Activated naive CD8-positive, alpha-beta T cell treated with anti-CD3 and anti-CD28 coated beads, Interleukin-2, amount 50 U/mL, for 24 hours (primary cell): ENCODE measurements around the gene DVL3.
"Not testable (repeated sequence)": the region's sequence is repeated elsewhere in the genome, so short reads cannot be mapped to it uniquely, and the experiment has no call there.

ENCODE experiments used
- ATAC-seq: fragments of 150-1000 bp; cut with Tn5 transposase; one replicate; pipeline ENCODE4 v1.10.0; 2021
- DNase-seq: peaks from one replicate; pipeline ENCODE4 v3.0.0; 2021
- H3K27ac Mint-ChIP-seq: one replicate; pipeline ENCODE4 v1.8.0; 2021; ENCODE audit warnings: mild to moderate bottlenecking, mixed read lengths
- H3K27me3 Mint-ChIP-seq: one replicate; pipeline ENCODE4 v1.8.0; 2021; ENCODE audit warnings: mixed read lengths
- H3K36me3 Mint-ChIP-seq: one replicate; pipeline ENCODE4 v1.8.0; 2021; ENCODE audit warnings: low read depth, mixed read lengths
- H3K4me1 Mint-ChIP-seq: one replicate; pipeline ENCODE4 v1.8.0; 2021; ENCODE audit warnings: mixed read lengths
- H3K4me3 Mint-ChIP-seq: one replicate; pipeline ENCODE4 v1.8.0; 2021; ENCODE audit warnings: mild to moderate bottlenecking, moderate library complexity, mixed read lengths
- H3K9me3 Mint-ChIP-seq: one replicate; pipeline ENCODE4 v1.8.0; 2021; ENCODE audit warnings: mixed read lengths

Gene DVL3

DNA sequence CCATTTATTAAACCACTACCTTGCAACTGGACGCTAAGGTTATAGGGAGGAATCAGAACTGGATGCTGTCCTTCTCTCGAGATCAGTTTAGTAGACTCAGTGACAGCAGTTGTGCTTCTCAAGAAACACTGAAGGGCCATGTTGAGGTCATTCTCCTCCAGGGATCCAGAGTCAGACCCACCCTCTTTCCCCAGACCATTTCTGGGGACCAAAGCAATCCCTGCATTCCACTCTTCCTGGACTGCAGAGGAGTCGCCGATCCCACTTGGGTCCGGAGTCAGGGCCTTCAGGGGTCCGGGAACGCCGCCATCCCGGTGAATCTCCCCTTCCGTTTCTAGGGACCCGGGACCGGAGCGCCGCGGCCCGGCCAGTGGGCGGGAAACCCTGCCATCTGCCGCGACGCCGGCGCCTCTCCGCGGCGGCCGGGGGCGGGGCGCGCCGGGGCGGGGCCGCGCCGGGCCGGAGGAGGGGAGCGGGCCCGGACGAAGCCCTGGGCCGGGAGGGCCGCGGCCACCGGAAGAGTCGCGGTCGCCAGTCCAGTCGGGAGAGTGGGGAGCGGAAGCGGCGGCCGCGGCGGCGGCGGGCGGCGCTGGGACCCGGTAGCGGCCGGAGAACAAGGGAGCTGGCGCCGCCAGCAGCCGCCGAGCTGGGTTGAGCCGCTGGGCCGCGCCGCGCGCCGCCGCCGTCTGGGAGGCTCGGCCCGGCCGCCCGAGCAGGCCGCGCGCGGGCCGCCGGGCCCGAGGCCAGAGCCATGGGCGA is at the start of gene DVL3:
Gene DVL3 (plus strand): TSS at position 493 of the 759 bp plus-strand sequence. CDS start 259 bp downstream, at position 752.
- peak; percentile 63 for ATAC-seq
- peak; percentile 58 for DNase-seq
- peaks cover 25% of the 10 kb centered on the region for H3K4me1 Mint-ChIP-seq
- H3K27ac Mint-ChIP-seq = peak within 1 kb of the TSS; percentile 82
- peak within 1 kb of the TSS; percentile 96 for H3K4me3 Mint-ChIP-seq
- no peaks in the 10 kb centered on the region for H3K27me3 Mint-ChIP-seq
- H3K9me3 Mint-ChIP-seq = no peaks in the 10 kb centered on the region
- H3K36me3 Mint-ChIP-seq = peaks cover 3% of the 10 kb centered on the region

DNA sequence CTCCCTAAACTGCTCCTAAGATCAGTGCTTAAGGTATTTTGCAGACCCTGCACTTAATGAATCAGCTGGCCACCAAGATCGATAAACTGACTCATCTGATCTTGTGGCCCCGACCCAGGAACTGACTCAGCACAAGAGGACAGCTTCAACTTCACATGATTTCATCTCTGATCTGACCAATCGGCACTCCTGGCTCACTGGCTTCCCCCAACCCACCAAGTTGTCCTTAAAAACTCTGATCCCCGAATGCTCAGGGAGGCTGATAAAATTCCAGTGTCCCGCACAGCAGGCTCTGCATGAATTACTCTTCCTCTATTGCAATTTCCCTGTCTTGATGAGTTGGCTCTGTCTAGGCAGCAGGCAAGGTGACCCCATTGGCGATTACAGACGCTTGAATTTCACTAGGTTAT is 44.9 kb upstream of the DVL3 start:
- no peak for ATAC-seq
- peaks cover 7% of the 10 kb centered on the region for H3K27me3 Mint-ChIP-seq
- no peaks in the 10 kb centered on the region for H3K4me1 Mint-ChIP-seq
- no peak overlapping the region for H3K27ac Mint-ChIP-seq
- DNase-seq = no peak
- no peak overlapping the region for H3K4me3 Mint-ChIP-seq
- no peaks in the 10 kb centered on the region for H3K36me3 Mint-ChIP-seq
- H3K9me3 Mint-ChIP-seq = no peaks in the 10 kb centered on the region

DNA sequence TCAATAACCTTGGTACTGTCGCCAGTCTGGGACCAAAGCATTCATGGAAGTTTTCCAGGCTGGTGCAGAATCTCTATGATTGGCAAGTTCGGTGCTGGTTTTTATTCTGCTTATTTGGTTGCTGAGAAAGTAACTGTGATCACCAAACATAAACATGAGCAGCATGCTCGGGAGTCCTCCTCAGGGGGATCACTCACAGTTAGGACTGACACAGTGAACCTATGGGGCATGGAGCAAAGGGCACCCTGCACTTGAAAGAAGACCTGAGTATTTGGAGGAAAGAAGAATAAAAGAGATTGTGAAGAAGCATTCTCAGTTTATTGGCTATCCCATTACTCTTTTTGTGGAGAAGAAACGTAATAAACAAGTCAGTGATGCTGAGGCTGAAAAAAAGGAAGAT is 39.2 kb upstream of the DVL3 start:
- no peaks in the 10 kb centered on the region for H3K9me3 Mint-ChIP-seq
- H3K4me3 Mint-ChIP-seq = no peak overlapping the region
- ATAC-seq (no peak), DNase-seq (no peak)
- H3K36me3 Mint-ChIP-seq = no peaks in the 10 kb centered on the region
- no peak overlapping the region for H3K27ac Mint-ChIP-seq
- H3K27me3 Mint-ChIP-seq = peaks cover 7% of the 10 kb centered on the region
- H3K4me1 Mint-ChIP-seq = no peaks in the 10 kb centered on the region

DNA sequence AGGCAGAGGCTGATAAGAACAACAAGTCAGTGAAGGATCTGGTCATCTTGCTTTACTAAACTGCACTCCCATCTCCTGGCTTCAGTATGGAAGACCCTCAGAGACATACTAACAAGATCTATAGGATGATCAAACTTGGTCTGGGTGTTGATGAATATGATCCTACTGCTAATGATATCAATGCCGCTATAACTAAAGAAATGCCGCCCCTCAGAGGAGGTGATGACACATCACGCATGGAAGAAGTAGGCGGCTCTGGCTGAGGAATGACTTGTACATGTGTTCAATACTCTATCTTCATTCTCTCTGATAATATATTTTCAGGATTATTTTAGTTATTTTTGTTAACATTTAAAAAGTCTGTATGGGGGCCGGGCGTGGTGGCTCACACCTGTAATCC is 37.5 kb upstream of the DVL3 start:
- H3K27ac Mint-ChIP-seq = no peak overlapping the region
- no peaks in the 10 kb centered on the region for H3K4me1 Mint-ChIP-seq
- no peak for DNase-seq
- no peaks in the 10 kb centered on the region for H3K9me3 Mint-ChIP-seq
- H3K27me3 Mint-ChIP-seq = peaks cover 7% of the 10 kb centered on the region
- ATAC-seq = no peak
- no peak overlapping the region for H3K4me3 Mint-ChIP-seq
- H3K36me3 Mint-ChIP-seq = no peaks in the 10 kb centered on the region

DNA sequence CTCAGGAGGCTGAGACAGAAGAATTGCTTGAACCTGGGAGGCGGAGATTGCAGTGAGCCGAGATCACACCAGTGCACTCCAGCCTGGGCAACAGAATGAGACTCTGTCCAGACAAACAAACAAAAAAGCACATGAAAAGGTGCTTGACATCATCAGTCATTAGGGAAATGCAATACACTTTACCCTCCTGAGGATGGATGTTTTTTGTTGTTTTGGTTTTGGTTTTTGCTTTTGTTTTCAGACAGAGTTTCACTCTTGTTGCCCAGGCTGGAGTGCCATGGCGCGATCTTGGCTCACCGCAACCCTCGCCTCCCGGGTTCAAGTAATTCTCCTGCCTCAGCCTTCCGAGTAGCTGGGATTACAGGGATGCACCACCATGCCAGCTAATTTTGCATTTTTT is 34.1 kb upstream of the DVL3 start:
- H3K9me3 Mint-ChIP-seq = not testable (repeated sequence)

DNA sequence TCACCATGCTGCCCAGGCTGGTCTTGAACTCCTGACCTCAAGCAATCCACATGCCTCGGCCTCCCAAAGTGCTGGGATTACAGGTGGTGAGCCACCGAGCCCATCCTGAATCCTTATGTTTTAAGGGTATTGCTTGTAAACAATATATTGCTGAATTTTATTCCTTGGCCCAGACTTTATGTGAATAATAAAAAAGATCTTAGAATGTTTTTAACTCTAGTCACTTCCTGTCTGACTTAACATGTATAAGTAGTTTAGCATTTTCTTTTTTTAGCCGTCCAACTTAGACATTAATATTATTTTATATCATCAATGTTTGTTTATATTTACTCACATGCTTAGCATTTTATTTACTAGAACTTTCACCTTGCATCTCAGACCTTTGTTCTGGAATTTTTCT is 29.2 kb upstream of the DVL3 start:
- Mint-ChIP-seq H3K27ac (no peak overlapping the region), H3K4me1 (no peaks in the 10 kb centered on the region), H3K4me3 (no peak overlapping the region), H3K36me3 (no peaks in the 10 kb centered on the region), H3K9me3 (no peaks in the 10 kb centered on the region), H3K27me3 (no peaks in the 10 kb centered on the region)
- ATAC-seq (no peak), DNase-seq (no peak)

More for the DNA sequence above, 34.1 kb upstream of the DVL3 start:
- not testable (repeated sequence) for H3K36me3 Mint-ChIP-seq, DNase-seq, H3K27me3 Mint-ChIP-seq, H3K4me1 Mint-ChIP-seq, H3K27ac Mint-ChIP-seq, H3K4me3 Mint-ChIP-seq, ATAC-seq

DNA sequence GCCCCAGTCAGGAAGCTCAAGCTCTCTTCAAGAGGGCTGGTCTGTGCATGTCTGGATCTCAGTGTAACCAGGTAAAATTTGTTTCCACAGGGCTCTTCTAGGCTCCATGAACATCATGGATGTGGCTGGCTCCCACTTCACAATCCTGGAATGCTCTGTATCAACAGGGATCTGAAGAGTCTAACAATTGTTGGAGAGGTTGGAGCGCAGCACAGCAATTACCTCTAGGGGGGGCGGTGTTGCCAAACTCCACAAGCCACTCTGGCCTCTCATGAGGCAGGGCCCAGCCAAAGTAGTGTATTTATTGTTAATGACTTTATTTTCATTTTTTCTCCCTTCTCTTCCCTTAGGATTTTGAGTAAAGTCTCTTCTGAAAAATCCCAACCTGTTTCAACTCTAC is 26.2 kb upstream of the DVL3 start:
- DNase-seq (peak; percentile 20), ATAC-seq (no peak)
- Mint-ChIP-seq H3K27me3 (no peaks in the 10 kb centered on the region), H3K4me1 (peaks cover 8% of the 10 kb centered on the region), H3K4me3 (no peak overlapping the region), H3K36me3 (peaks cover 2% of the 10 kb centered on the region), H3K9me3 (no peaks in the 10 kb centered on the region), H3K27ac (no peak overlapping the region)

DNA sequence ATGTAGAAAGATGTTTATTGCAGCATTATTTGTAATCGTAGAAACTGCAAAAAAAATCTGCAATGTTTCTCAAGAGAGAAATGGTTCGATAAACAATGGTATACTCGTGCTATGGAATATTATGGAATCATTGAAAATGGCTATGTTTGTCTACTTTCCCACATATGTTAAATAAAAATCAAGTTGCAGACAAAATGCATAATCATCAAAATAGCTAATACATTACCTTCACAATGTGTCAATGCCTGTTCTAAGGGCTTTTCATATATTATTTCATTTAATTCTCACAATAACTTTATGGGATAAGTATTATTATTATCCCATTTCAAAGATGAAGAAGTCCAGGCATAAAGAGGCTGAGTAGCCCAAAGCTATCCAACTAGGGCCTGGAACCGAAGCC is 22.2 kb upstream of the DVL3 start:
- Mint-ChIP-seq H3K27me3 (no peaks in the 10 kb centered on the region), H3K9me3 (no peaks in the 10 kb centered on the region), H3K36me3 (peaks cover 15% of the 10 kb centered on the region), H3K27ac (no peak overlapping the region), H3K4me3 (no peak overlapping the region), H3K4me1 (peaks cover 34% of the 10 kb centered on the region)
- DNase-seq (no peak), ATAC-seq (no peak)

DNA sequence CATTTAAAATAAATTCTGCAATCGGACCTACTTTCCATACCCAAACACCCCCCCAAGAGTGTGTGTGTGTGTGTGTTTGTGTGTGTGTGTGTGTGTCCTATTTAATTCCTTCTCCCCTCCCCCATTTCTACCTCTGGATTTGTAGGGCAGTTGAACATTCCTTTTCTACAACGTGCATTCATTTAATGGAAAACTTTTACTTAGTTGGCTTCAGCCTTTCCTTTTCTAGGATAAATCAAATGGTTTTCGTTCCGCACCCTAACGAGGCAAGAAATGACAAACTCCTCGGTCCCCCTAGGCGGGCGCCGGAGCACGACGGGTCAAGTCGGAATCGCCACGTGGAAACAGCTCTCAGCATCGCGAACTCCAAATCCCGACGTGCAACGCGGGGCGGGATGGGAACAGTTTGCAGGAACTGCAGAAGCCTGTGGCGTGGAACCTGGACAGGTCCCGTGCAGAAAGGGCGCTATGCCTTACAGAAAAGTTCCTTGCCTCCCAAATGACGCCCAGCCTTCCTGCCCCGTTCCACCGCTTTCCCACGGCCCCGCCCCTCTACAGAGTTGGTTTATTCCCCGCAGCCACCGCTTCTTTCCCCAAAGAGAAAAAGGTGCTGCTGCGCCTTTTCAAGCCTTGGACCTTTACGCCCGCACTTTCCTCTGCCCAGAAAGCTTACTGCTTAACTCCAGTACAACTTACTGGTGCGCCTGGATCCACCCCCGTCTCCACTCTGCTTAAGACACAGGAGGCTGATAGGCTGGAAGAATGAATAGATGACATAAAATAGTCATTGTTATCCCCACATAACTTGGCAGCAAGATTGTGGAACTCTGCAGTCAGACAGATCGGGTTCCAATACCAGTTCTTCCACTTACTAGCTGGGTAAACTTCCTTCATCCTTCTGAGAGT is 21.1 kb upstream of the DVL3 start:
- ATAC-seq = peak; percentile 31
- H3K9me3 Mint-ChIP-seq = no peaks in the 10 kb centered on the region
- DNase-seq = peak; percentile 64
- H3K27ac Mint-ChIP-seq = peak overlapping the region; percentile 97
- peak overlapping the region; percentile 97 for H3K4me3 Mint-ChIP-seq
- peaks cover 34% of the 10 kb centered on the region for H3K4me1 Mint-ChIP-seq
- H3K36me3 Mint-ChIP-seq = peaks cover 16% of the 10 kb centered on the region
- H3K27me3 Mint-ChIP-seq = no peaks in the 10 kb centered on the region

DNA sequence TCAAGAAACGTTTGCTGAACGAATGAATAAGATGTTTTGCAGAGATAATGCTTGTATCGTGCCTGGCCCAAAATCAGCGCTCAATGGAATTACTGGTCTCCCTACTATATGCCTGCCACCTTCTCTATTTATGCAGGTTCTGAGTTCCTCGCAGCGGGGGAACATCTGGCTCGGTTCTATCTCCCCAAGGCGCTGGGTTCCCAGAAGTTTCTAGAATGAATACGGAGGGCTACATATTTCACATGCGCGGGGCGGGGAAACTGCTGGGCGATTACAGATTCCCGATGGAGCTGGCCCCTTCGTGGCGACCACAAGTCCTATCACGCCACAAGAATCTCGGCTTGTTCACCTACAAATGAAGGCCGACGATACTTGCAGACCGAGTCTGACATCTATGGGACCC is 20.4 kb upstream of the DVL3 start:
- H3K27me3 Mint-ChIP-seq = no peaks in the 10 kb centered on the region
- DNase-seq (no peak), ATAC-seq (peak; percentile 4)
- peaks cover 16% of the 10 kb centered on the region for H3K36me3 Mint-ChIP-seq
- no peaks in the 10 kb centered on the region for H3K9me3 Mint-ChIP-seq
- peak overlapping the region; percentile 97 for H3K27ac Mint-ChIP-seq
- H3K4me1 Mint-ChIP-seq = peaks cover 34% of the 10 kb centered on the region
- H3K4me3 Mint-ChIP-seq = peak overlapping the region; percentile 97

DNA sequence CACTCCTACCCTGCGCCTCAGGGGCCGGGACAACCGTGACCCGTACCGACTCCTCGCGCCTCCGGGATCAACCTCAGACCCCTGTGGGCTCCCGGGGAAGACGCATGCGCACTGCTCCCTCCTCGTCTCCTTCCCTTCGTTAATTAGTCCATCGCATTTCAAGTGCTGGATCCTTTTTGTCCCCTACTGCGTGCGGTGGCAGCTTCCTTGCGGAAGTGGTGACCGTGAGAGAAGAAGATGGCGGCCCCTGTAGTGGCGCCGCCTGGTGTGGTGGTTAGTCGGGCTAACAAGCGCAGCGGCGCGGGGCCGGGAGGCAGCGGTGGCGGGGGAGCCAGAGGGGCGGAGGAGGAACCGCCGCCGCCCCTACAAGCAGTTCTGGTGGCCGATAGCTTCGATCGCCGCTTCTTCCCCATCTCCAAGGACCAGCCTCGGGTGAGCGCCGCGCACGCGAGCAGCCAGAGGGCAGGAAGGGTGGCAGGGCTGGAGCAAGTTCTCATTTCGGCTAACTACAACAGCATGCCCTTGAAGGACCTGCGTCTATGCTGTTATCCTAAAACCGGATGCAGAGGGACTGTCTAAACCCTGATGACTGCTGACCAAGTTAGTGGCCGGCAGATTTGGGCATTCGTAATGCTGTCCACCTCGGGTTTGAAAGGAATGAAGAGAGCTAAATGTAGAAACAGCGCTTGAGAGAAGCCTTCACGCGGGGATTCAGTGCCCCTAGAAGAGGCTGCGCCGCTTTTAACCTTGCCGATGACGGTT is 19.8 kb upstream of the DVL3 start, which contains the start of gene EIF2B5:
Gene EIF2B5 (plus strand): TSS at position 210 of the 762 bp plus-strand sequence. CDS start 28 bp downstream, at position 238.
- H3K9me3 Mint-ChIP-seq = no peaks in the 10 kb centered on the region
- H3K4me3 Mint-ChIP-seq = peak within 1 kb of the TSS; percentile 97
- H3K27ac Mint-ChIP-seq = peak within 1 kb of the TSS; percentile 97
- peaks cover 20% of the 10 kb centered on the region for H3K36me3 Mint-ChIP-seq
- peak; percentile 91 for ATAC-seq
- H3K4me1 Mint-ChIP-seq = peaks cover 34% of the 10 kb centered on the region
- DNase-seq = peak; percentile 90
- no peaks in the 10 kb centered on the region for H3K27me3 Mint-ChIP-seq

DNA sequence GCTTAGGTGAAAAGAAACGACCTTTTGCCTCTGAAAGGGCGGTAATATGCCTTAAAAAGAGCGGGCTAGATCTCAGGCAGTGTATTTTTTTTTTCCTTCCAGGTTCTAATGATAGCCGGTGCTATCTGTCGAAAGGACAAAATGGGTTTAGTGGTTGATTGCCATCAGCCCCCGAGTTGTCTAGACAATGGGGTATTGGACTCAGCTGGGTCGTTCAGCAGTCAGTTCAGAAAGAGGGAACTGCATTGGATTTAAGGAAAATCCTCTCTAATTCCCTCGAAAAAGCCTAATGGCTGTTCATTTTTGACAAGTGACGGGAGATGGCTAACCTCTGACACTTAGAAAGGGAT is 19.3 kb upstream of the DVL3 start:
- H3K27ac Mint-ChIP-seq = peak overlapping the region; percentile 97
- H3K4me3 Mint-ChIP-seq = peak overlapping the region; percentile 97
- peaks cover 34% of the 10 kb centered on the region for H3K4me1 Mint-ChIP-seq
- DNase-seq (no peak), ATAC-seq (no peak)
- no peaks in the 10 kb centered on the region for H3K27me3 Mint-ChIP-seq
- peaks cover 26% of the 10 kb centered on the region for H3K36me3 Mint-ChIP-seq
- no peaks in the 10 kb centered on the region for H3K9me3 Mint-ChIP-seq

DNA sequence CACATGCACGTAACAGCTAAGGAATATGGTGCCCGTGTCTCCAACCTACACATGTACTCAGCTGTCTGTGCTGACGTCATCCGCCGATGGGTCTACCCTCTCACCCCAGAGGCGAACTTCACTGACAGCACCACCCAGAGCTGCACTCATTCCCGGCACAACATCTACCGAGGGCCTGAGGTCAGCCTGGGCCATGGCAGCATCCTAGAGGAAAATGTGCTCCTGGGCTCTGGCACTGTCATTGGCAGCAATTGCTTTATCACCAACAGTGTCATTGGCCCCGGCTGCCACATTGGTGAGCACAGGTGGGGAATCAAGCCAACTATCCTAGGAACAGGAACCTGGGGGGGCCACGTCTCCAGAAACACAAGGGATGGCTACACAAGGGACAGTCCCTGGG is 14.7 kb upstream of the DVL3 start:
- Mint-ChIP-seq H3K27me3 (no peaks in the 10 kb centered on the region), H3K36me3 (peaks cover 53% of the 10 kb centered on the region), H3K4me1 (peaks cover 22% of the 10 kb centered on the region), H3K27ac (peak overlapping the region; percentile 5), H3K4me3 (no peak overlapping the region), H3K9me3 (no peaks in the 10 kb centered on the region)
- ATAC-seq (no peak), DNase-seq (no peak)

DNA sequence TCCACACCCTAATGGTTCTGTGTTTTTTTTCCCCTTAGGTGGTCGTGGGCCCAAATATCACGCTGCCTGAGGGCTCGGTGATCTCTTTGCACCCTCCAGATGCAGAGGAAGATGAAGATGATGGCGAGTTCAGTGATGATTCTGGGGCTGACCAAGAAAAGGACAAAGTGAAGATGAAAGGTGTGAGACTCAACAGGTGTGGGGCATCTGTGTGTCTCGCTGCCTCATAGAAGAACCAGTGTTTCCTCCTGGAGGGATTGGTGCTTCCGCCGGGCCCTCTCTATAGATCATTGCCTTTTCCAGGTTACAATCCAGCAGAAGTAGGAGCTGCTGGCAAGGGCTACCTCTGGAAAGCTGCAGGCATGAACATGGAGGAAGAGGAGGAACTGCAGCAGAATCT is 13.0 kb upstream of the DVL3 start:
- Mint-ChIP-seq H3K9me3 (no peaks in the 10 kb centered on the region), H3K27ac (no peak overlapping the region), H3K4me1 (peaks cover 8% of the 10 kb centered on the region), H3K4me3 (no peak overlapping the region), H3K27me3 (no peaks in the 10 kb centered on the region), H3K36me3 (peaks cover 52% of the 10 kb centered on the region)
- ATAC-seq = no peak
- DNase-seq = no peak
